T-helper 2 cell (primary cell): ENCODE results near the gene OSBPL9.

Experiments used
- DNase-seq, 5 experiments: peaks; one replicate each; pipeline versions ENCODE4 v3.0.0 to v3.0.0-alpha.2; 2012 to 2022

The OSBPL9 gene

GRCh38 chr1:51610637-51611036, 6.3 kb upstream of the OSBPL9 start:
- no peak for DNase-seq

- DNase-seq, result no peak
Observed at GRCh38 chr1:51612447-51612961, 4.4 kb upstream of the OSBPL9 start.

DNA sequence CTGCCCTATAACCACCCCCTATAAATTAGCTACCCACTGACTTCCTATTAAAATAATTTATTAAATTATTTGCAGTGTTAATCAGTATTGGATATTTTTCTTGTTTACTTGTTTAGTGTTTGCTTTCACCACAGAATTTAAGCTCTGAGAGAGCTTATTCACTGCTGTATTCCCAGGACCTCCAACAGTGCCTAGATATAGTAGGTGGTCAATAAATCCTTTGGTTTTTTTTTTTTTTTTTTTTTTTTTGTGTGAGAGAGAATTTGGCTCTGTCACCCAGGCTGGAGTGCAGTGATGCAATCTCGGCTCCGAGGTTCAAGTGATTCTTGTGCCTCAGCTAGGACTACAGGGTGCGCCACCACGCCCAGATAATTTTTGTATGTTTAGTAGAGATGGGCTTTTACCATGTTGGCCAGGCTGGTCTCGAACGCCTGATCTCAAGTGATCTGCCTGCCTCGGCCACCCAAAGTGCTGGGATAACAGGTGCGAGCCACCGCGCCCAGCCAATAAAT, 1.1 kb upstream of the OSBPL9 start:
- no peak for DNase-seq

GRCh38 chr1:51616490-51616889, 402 bp upstream of the OSBPL9 start:
- DNase-seq, result no peak

- DNase-seq, result no peak
Observed at GRCh38 chr1:51618715-51619114, 1.8 kb downstream of the OSBPL9 start.

- DNase-seq, result no peak
Observed at GRCh38 chr1:51620470-51620869, 3.6 kb downstream of the OSBPL9 start.

DNA sequence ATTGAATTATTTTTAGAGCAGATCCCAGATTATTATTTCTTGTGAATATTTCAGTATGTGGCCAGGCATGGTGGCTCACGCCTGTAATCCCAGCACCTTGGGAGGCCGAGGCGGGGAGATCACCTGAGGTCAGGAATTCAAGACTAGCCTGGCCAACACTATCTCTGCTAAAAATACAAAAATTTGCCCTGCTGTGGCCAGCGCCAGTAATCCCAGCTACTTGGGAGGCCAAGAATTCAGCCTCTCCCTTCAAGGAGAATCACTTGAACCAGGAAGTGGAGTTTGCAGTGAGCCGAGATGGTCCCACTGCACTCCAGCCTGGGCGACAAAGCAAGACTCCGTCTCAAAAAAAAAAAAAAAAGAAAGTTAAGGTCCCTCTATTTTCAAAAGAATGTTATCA, 4.3 kb downstream of the OSBPL9 start:
- no peak for DNase-seq

DNA sequence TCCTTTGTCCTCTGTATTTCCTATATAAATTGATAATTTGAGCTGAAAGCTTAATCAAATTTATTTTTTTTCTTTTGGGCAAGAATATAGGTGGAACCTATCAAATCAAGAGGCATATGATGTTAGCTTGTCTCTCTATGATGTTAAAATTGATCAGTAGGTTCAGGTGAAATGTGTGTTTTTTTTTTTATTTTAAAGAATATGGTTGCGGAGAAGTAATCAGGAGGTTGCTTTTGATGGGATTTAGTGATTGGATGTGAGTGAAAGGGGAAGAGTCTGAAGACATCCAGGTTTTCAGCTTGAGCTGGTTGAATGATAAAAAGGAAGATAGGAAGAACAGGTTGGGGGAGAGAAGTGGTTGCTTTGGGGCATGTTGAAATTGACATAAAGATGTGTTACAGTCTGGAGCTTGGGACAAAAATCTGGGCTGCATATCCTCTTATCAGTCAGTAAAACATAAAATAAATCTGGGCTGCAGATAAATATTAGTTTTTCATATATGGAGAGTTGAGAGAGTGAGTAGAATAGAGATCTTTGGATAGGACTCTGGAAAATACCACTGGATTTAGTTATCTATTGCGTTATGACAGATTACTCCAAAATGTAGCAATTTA, 5.1 kb downstream of the OSBPL9 start:
- no peak for DNase-seq

DNA sequence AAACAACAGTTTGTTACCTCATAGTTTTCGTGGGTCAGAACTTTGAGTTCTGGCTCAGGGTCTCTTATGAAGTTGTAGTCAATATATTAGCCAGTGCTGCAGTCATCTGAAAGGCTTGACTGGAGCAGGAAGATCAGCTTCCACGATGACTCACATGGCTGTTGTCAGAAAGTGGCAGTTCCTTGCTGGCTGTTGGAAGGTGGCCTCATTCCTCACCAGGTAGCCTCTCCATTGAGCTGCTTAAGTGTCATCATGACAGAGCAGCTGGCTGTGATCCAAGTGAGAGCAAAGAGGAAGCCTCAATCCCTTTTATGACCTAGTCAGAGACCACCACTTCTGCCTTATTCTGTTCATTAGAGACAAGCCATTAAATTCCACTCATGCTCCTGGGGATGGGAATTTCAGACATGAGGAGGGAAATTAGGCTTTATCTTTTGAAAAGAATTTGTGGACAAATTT, 5.6 kb downstream of the OSBPL9 start:
- DNase-seq, result no peak

DNA sequence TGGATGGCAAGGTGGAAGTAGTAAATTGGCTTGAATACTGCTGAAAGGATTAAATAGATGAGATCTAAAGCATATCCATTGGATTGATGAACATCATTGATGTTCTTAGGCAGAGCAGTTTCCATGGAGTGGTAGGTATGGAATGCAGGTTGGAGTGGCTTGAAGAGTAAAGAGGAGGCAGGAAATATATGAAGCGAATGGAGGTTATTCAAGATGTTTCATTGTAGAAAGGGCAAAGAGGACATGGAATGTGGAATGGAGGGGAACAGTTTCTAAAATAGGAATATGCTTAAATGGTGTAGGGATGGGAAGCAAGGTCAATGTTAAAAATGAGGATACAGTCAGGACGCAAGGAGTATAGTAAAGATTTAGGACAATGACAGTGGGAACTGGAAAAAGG, 6.1 kb downstream of the OSBPL9 start:
- DNase-seq, result no peak

- no peak for DNase-seq
Observed at GRCh38 chr1:51623450-51623849, 6.6 kb downstream of the OSBPL9 start.

- peak in 1 of 5 experiments; percentile 27 for DNase-seq
Observed at GRCh38 chr1:51624855-51625254, 8.0 kb downstream of the OSBPL9 start.

DNA sequence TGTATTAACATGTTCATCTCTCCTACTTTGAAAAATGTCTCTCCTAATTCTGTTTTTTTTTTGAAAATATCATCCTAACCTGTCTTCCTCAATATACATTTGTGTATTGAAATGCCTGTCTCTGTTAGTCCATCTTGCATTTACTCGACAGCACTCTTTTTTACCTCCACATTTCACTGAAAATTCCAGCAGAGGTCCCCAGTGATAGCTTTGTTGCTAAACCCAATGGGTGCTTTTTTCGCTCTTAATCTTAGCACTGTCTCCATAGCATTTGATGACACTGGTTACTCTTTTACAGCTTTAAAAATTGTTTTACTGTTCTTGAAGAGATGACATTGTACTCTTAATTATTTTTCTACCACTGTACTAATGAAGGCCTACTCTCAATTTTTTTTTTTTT, 10.8 kb downstream of the OSBPL9 start:
- DNase-seq, result peak in 1 of 5 experiments; percentile 46

DNA sequence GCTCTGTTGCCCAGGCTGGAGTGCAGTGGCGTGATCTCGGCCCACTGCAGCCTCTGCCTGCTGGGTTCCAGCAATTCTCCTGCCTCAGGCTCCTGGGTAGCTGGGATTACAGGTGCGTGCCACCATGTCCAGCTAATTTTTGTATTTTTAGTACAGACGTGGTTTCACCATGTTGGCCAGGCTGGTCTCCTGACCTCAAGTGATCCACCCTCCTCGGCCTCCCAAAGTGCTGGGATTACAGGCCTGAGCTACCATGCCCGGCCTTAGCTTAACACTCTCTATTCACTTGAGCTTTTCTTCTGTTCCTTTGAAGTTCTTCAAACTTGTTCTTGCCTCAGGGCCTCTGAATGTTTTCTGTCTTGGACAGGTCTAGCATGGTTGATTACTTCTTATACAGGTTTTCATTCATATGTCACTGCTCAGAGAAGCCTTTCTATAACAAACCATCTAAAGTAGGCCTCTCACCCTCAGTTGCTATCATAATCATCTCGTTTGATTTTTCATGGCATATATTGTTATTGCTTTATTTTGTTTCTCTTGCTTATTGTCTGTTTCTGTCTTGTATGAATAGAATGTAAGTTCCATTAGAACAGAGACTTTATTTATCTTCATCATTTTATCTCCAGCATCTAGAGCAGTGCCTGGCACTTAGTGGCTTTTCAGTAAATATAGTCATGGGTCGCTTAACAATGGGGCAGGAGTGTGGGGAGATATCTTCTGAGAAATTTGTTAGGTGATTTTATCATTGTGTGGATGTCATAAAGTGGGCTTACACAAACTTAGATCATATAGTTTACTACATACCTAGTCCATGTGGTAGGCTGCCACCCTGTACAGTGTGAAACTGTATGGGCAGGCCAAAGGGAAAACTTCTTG, 12.1 kb downstream of the OSBPL9 start:
- no peak for DNase-seq

DNA sequence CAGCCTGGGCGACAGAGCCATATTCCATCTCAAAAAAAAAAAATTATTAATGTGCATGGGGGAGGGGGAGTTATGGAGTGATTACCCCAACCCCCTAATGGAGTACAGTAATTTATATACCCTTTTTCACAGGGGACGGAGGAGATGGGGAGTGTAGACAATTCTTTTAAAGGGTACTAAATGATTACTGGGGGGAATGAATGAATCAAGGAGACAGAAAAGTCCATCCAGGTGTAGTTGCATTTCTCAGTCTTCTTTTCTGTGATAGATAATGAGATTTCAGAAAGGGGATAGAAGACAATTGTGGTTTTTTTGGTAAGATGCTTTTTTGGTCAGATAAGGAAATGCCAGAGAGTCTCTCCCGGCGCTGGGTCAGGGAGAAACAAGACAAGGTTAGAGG, 13.0 kb downstream of the OSBPL9 start:
- DNase-seq, result no peak

- DNase-seq, result no peak
Observed at GRCh38 chr1:51630393-51630792, 13.5 kb downstream of the OSBPL9 start.

GRCh38 chr1:51630922-51631321, 14.0 kb downstream of the OSBPL9 start:
- DNase-seq, result no peak

DNA sequence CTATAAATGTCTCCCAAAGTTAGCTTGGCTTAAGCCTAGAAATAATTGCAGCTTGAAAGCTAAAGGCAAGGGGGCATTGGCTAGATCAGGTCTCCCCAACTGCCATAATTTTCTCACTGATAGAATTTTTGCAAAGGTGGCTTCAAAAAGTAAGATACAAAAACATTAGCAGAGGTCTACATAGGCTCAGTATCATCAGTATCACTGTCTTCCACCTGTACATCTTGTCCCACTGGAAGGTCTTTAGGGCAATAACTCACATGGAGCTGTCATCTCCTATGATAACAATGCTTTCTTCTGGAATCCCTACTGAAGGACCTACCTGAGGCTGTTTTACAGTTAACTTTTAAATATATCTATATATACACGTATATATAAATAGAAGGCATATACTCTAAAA, 14.9 kb downstream of the OSBPL9 start:
- no peak for DNase-seq

- no peak for DNase-seq
Observed at GRCh38 chr1:51634618-51635017, 17.7 kb downstream of the OSBPL9 start.

DNA sequence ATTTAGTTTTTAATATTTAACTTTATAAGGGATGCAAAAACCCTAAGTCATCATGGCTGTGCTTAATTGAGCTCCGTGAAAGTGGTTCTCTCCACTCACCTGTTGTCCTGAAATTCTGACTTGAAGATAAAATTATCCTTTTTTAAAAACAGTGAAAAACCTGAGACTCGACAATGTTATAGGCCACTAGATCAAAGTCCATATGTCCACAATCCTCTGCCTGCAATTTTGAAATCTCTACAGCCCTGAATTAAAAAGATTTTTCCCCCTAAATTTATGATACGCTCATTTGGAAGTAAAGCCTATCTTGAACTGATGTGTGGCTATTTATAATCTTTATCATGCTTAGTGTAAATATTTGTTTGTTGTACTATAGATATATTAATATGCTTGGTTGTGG, 18.7 kb downstream of the OSBPL9 start:
- DNase-seq, result no peak

DNA sequence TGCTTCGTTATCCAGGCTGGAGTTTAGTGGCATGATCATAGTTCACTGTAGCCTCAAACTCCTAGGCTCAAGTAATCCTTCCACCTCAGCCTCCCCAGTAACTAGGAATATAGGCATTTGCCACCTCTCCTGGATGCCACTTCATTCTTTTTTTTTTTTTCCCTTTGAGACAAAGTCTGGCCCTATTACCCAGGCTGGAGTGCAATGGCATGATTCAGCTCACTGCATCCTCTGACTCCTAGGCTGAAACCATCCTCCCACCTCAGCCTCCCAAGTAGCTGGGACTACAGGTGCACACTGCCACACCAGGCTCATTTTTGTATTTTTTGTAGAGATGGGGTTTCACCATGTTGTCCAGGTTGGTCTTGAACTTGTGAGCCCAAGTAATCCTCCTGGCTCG, 19.3 kb downstream of the OSBPL9 start:
- no peak for DNase-seq

- no peak for DNase-seq
Observed at GRCh38 chr1:51636764-51637522, 20.1 kb downstream of the OSBPL9 start.

DNA sequence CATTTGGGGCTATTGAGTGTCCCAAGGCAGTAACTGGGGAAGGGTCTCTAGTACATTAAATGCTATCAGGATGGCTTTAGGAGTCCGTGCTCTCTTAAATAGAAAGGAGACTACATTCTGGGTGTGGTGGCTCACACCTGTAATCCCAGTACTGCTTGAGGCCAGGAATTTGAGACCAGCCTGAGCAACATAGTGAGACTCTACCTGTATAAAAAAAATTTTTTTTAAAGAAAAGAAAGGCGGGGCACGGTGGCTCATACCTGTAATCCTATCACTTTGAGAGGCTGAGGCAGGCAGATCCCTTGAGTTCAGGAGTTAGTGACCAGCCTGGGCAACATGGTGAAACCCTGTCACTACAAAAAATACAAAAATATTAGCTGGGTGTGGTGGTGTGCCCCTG, 21.5 kb downstream of the OSBPL9 start:
- DNase-seq, result no peak
